Measurements from ENCODE around the gene CABLES2.

CABLES2 gene

DNA sequence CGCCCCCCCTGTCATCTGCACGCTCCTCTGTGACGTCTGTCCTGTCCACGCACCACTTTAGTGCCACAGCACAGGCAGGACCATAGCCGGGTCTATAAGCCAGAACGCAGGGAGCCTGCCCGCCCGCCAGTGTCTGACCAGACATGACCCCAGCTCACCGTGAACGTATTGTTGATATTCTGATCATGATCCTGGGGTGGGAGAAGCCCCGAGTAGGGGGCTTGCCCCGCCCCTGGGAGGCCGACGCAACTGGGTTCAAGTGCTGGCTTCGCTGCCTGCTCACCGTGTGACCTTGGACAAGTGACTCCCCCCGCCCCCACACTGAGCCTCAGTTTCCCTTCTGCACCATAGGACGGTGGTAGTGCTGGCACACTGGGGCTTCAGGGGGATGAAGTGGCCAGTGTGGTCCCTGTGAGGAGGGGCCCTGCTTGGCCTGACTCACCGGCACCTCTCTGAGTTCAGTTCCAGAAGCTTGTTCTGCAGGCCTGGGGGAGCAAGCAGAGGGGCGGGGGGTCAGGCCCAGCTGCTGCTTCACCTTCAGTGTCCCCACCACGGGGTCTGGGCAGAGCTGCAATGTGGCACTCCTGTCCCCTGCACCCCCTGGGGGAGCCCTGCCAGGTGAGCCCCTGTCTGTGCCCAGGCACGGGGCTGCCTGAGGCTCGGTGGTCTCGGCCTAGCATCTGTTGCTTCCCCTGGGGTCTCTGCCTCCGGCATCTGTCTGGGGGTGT lies 11.1 kb upstream of the CABLES2 start:
- no peak for DNase-seq

DNA sequence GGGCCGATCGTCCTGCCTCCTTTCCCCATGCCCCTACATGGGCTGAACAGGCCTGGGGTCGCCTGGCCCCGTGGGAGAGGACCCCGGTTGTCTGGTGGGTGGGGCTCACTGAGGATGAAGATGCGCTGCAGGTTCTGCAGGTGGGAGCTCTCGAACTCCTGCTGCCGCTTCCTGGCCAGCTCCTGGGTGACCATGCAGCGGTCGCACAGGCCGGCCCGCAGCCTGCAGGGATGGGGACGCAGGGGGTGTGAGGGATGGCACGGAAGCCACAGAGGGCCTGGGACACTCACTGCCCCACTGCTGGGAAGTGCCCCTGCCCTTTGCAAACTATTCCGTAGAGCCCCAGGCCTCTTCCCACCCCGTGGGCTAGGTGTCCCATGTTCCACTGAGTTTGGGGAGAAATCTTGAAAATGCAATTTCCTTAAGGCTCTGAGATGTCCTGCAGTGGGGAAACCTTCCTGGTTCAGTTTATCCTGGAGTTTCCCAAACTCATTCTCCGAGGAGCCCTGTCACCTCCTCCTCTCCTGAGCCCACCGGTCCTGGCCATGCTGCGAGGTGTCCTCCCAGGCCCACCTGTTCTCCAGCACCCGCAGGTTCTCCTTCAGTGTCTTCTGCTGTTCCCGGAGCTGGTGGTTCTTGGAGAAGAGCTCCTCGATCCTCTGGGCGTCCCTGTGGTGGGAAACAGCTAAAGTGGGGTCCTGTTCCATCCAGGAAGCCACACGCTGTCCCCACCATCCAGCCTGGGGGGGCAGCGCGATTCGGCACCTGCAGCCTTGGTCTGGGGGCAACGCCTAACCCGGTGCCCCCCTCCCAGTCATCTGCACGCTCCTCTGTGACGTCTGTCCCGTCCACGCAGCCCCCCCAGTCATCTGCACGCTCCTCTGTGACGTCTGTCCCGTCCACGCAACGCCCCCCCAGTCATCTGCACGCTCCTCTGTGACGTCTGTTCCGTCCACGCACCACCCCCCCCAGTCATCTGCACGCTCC lies 9.9 kb upstream of the CABLES2 start:
- no peak for DNase-seq

DNA sequence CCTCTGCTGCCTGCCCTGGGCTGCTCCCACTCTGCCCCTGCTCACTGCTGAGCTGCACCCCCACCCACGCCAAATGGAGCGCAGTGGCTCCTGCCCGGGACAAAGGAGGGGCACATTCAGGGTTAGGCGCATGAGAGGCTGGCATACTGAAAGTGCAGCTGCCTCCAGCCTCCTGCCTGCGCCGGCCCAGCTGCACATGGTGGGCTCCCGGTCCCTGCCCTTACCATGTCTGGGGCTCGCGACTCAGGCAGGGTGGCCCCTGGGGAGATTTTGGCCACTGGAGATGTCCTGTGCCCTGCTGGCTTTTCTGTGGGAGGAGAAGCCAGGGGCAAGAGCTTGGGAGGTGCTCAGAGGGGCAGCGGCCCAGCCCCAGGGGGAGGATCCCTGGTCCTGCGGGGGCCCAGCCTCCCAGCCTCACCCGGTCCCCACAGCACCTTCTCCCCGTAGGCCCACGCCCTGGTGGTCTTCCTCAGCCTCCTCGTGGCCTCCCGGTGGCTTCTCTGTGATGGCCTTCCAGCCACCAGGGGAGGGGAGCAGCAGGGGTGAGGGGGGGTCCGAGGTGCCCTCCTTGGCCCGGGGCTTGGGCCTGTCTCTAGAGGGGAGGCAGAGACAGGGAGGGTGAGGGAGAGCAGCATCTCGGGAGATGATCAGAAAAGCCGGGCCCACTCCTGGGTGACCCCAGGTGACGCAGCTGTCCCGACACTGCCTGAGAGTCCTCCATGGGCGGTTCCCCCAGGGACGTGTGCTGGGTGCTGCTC lies 8.4 kb upstream of the CABLES2 start:
- no peak for DNase-seq

DNA sequence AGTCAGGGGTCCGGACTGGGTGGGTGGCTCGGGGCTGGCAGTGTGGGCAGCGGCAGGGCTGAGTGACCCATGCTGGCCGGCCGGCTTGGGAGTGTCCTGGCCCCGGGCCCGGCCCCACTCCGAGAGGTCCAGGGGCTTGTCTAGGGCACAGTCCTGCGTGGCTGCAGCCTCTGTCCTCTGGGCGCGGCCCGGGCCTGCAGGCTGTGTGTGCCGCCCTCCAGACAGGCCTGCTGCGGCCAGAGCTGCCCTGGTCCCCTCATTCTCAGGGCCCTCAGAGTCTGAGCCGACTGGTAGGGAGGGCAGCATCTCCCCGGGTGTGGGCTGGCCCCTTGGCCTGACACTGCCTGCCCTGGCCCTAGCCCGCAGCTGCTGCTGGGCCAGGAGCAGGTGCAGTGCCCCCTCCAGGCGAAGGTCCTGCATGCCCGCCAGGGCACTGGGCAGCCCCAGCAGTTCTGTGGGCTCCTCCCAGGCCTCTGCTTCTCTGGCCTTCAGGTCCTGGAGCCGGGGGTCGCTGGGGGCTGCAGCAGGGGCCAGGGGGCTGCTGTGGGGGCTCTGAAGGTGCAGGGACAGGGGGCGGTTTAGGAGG lies 6.9 kb upstream of the CABLES2 start:
- no peak for DNase-seq

DNA sequence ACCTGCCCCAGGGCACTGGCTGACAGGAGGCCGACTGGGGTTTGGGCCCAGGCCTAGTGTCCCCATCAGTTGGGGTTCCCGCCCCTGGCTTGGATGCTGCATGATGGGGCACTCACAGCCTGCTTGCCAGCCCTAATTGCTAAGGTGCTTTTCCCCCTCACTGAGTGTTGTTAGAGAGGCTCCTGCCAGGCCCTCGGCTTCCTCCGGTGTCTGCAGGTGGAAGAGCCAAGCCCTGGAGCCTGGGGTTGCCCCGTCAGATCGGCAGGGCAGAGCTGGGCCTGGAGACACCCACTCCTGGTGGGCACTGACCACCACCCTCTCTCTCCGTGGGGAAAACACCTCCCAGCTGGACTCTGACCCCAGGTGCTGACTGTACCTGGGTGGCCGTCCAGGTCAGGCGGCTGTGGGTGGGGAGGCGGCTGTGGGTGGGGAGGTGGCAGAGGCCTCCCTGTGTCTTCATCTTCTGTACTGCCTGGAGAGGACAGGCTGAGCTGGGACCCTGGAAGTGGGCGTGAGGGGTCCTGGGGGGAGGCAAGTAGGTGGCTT lies 6.0 kb upstream of the CABLES2 start:
- no peak for DNase-seq

DNA sequence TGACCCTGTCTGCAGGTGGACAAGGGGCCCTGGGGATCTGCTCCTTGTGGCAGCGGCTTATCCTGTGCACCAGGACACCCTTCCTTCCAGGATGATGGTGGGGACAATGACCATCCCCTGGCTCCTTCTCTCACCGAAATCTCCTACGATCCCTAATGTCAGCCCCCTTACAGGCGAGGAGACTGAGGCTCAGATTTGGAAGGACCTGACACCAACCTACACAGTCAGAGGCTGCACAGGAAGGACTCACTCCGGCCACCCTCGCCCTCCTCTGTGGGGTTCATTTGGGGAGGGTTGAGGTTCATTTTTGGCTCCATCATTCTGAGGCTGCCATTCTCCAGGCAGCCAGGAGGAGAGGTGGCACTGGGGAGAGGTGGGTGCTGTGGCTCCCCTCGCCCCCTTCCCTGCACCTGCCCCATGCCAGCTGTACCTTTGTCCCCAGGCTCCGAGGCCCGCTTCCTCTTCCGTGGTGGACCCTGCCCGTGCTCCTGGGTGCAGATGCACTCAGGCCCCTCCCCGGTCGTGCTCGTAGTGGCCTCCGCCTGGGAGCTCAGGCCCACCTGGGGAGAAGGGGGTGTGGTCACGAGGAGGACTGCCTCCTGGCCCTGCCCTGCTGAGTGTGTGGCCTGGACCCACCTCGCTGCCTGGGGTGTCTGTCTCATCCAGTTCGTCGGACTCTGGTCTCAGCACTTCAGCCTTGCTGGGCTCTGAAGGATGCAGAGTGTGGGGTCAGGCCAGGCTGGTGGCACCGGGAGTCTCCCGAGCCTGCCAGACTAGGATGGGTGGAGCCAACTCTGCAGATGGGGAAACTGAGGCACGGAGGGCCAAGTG lies 5.3 kb upstream of the CABLES2 start:
- DNase-seq = no peak

DNA sequence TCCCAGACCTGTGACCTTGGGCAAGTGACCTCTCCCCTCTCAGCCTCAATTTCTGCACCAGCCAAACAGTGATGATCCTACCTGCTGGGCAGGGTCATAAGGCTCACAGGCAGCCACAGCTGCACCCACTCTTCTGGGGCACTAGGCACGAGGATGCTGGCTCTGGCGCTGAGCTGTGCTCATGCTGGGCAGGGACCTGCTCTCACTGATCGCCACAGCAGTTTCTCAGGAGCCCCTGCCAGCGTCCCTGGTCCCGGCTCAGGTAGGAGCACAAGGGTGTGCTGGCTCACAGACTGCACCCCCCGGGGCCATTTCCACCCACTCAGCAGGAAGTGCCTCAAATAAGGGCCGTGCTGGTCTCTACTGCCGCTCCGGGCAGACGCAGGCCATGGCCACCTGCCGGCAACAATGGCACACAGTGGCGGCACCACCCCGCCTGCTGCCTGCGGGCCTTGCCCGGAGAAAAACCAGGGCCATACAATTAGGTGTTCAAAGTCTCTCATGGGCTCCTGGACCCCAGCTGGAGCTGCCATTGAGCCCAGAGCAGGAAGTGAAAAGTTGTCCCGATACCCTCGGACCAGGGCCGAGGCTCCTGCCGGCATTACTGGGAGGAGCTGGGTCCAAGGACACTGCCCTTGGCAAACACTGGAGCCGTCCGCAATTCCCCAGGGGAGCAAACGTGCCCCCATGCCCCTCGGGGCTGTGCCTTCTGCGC lies 4.6 kb upstream of the CABLES2 start:
- no peak for DNase-seq

DNA sequence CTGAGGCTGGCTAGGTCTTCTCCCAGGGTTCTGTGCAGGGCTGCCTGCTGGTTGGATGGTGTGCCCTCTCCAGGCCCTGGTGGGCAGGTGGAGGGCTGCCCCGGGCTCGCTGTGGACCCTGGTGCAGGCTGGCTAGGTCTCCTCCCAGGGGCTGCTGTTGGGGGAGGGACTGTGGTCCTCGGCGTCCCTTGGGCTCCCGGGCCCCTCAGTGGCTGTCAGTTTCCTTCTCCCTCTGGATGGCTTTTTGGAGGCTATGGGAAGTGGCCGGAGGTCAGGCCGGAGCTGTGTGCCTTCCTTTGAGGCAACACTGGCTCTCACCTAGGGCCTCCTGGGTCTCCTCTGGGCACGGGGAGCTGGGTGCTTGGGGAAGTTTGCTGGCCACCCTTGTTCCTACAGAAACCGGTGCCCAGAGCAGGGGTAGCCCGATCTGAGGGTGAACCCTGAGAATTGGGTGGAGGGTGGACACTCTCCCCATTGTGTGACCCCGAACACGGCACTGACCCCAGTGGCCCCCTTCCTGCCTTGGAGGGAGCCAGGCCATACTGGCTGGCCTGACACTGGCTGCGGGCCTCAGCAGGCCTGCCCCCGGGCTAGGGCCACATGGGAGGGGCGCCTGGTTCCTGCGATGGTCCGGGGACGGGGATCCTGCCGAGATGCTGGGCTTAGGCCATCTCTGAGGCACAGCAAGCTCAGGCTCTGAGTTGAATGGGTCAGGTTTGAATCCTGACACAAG lies 3.8 kb upstream of the CABLES2 start:
- no peak for DNase-seq

DNA sequence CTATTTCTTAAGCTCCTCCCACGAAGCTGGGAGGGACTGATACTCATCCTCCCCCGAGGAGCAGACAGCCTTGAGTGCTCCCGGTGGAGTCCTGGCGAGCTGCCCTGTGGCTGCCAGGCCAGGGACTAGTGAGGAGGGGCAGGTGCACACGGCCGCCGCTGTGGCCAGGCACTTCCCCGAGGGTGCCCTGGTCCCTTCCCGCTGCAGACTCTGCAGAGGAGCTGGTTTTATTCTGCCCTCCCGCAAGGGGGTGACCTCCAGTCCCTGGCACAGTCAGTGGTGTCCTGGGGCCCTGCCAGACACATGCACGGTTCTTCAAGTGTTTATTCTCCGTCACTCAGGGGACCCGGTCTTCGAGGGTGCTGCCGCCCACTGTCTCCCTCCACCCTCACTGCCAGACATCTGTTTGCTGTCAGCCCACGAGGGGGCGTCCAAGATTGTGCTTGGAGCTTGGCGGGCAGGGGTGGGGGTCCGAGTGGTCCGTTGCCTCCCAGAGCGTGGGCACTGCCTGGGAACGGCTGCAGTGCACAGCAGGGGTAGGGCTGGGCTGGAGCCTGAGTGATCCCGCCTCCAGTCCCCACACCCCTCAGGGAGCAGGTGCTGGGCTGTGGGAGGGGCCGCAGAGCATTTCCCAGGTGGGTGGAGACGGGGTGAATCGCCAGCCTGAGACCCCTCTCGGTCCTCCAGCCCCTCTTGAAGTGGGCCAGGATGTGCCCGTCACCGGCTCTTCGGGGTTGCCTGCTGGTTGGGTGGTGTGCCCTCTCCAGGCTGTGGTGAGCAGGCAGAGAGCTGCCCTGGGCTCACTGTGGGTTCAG lies 3.1 kb upstream of the CABLES2 start:
- no peak for DNase-seq

DNA sequence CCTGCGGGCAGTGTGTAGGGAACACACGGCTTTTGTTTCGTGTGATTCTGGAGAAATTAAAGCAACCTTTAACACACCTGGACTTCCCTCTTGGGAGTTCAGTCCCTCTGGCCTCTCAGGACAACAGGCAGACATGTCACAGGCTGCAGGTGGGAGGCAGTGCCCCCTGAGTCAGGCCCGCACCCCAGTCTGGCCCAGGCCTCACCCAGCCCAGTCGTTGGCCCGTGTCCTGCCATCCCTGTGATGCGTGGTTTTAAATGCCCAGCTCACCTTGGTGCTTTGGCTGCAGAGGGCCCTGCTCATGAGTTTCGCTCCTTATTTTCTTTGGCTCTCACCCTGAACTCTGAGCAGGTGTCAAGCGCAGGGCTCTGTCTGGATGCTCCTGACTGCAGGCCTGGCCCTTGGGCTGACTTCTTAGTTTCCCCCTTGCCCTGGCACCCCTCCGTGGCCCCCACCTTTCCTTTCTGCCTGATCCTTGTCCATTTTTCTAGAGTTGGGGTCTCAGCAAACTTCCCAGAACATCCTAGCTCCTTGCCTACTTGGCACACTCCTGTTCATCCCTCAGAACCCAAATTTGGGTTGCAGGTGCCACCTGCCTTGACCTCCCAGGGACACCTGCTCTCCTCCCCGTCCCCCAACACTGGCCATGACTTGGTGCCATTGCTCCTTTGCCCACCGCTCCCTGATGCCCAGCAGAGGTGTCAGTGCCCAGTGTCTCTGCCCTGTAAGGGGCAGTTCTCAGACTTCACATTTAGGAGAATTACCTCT lies 2.2 kb upstream of the CABLES2 start:
- no peak for DNase-seq

DNA sequence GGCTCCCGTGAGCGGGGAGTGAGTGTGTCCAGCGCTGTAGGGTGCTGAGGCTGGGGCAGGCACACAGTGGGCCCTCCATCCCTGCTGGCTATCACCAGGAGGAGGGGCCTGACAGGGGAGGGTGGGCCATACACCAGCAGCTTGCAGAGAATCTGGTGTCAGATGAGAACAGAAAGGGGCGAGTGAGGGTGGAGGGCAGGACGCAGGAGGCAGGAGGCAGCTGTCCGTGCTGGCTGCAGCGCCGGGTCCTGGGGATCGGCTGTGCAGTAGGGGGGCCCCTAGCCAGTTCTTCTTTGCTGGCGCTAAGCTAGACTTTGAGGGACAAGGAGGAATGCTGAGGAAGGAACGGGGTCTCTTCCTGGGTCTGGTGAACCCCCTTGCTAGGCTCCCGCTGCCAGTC lies 1.6 kb upstream of the CABLES2 start:
- no peak for DNase-seq

DNA sequence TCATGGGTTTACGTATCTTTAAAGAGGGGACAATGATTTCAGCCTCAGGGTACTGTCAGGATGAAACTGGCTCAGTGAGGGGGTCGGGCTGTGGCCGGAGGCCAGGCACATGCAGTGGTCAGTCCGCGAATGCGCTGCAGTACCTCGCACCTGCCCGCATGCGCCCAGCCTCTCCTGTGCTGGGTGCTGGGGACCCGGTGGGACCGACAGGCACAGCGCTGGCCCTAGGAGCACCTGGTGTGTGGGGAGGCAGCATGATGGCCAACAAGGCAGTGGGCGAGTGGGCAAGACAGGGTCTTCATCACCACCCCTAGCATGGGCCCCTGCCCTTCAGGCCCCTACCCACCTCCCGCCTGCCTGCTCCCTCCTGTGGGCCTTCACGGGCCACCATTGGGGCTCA lies 970 bp upstream of the CABLES2 start:
- DNase-seq = no peak

DNA sequence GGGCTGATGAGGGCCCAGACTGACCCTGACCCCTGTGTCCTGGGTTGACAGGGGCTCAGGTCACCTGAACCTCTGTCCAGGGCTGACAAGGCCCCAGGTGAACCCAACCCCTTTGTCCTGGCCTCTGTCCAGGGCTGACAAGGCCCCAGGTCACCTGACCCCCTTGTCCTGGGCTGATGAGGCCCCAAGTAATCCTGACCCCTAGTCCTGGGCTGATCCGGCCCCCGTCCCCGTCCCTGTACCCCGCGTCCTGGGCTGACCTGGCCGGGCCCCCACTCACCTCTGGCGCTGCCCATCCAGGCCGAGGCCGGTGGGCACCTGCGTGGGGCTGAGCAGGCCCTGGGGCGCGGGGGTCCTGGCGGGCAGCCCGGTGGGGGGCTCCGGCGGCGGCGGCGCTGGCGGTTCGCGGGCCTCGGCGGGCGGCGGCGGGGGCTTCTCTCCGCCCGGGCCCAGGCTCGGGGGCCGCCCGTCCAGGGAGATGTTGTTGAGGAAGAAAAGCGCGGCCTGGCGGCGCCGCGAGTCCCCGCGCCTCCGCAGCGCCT lies 379 bp downstream of the CABLES2 start:
- DNase-seq = no peak

DNA sequence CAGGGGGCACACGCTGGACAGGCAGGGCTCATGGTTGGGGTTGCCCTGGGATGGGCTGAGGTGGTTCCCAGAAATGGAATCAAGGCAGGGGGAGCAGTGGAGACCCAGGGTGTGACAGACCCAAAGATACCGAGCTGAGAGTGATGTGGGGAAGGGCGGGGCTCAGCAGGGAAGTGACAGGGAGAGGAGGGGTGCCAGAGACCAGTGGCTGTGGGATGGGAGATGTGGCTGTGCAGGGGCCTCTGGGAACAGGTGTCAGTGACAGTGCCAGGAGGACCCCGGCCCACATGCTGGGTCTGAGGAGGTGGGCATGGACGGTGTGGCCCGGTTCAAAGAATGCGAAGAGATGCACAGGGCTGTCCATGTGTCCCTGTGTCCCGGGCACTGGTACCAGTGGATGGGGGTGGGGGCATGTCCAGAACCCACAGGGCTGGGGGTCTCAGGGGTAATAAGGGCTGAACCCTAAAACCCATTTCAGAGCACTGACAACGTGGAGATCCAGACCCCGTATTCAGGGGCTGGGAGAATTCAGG lies 1.0 kb downstream of the CABLES2 start:
- DNase-seq = no peak

DNA sequence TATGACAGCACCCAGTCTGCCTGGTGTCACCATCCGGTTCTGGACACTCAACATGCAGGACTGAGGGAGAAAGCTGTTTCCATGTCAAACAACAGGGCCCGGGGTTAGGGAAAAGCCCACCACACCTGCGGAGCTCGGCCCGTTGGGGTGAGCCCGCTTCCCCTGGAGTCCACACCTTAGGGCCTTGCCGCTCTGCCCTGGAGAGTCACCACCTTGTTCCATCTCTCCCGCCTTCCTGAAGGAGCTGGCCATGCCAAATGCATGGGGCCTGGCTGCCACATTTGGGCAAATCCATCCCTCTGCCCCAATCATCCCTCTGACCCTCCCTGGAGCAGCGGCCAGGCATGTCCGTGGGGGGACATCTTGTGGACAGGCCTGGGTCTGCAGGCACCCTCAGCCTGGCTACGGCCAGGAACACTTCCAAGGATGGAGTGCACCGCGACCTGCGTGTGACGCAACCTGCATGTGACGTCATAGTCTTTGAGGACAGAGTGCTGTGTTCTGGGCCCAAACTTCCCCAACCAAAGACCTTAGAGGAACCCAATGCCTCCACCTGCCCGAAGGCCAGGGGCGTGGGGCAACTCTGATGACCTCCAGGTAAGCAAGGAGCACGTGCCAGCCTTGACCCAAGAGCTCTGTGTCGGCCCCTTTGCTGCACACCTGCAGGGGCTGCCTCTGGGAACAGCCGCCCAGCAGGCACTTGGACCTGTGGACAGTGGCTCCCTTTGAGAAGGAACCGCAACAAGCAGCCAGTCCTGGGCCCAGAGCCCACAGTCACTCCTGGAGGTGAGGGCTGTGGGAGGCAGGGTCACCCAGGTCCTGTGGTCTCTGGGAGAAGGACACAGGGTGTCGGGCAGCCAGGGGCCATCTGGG lies 1.7 kb downstream of the CABLES2 start:
- DNase-seq = no peak

DNA sequence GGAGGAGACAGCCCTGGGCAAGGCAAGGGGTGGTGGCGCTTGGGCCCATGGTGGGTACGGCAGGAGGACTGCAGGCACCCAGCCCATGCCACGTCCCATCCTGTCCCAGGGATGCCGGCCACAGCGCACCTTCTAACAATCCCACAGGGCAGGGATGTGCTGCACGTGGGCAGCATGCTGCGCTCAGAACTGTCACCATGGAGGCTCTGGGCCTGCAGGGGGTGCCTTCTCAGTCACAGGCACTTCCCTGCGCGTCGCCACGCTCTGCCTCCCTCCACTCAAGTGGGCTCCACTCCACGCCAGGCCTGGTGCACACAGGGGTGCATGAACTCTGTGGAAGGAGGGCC lies 2.4 kb downstream of the CABLES2 start:
- DNase-seq = no peak

DNA sequence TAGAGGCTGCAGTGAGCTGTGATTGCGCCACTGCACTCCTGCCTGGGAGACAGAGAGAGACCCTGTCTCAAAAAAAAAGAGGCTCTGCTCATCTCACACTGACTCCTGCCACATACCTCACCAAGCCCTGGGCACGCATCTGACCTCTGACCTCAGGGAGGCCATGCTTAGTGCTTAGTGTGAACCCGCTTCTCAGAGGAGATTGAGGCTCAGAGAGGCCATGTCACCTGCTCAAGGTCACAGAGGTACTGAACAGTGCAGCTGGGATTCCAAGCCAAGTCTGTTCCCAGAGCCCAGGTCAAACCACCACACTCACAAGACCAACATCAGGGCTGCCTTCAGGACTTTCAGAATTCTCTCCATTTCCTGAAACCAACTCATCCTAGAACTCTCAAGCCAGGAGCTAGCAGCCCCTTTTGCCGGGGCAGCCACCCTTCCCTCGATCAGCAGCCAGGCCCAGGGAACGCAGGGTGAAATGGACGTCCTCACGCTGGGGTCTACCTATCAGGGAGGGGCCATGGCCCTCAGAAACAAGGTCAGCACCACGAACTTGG lies 2.9 kb downstream of the CABLES2 start:
- no peak for DNase-seq
